Lung (tissue), 12 donors: Measurements from ENCODE around the gene FYN. TPM values are rescaled to one million over a fixed set of nuclear protein-coding genes. Genes with fewer than 3 reads are reported as not detected.

Experiments used
- ATAC-seq: fragments of 200-7000 bp; cut with Tn5 transposase; one replicate; pipeline ENCODE4 v1.9.1; 2020; ENCODE audit warnings: moderate number of reproducible peaks; ENCODE audit not compliant: insufficient read depth, low FRiP score
- DNase-seq, 3 donors: peaks; one replicate each; pipeline ENCODE4 v3.0.0-alpha.2; 2013 to 2017
- H3K27ac ChIP-seq, 2 donors: one replicate each; pipeline ENCODE4 v1.5.1; 2013; ENCODE audit warnings: mild to moderate bottlenecking in 2 of 2, moderate library complexity in 2 of 2, control low read depth in 1 of 2, inconsistent platforms in 1 of 2, low read depth in 1 of 2, low read length in 1 of 2
- H3K27me3 ChIP-seq, 3 donors: one replicate each; pipeline ENCODE4 v1.5.1; 2013; ENCODE audit warnings: low read length in 2 of 3; ENCODE audit not compliant: control insufficient read depth in 3 of 3, insufficient read depth in 3 of 3
- H3K36me3 ChIP-seq, 4 donors: one replicate each; pipeline ENCODE4 v1.5.1; 2013; ENCODE audit warnings: low read length in 4 of 4, mild to moderate bottlenecking in 1 of 4, moderate library complexity in 1 of 4; ENCODE audit not compliant: control insufficient read depth in 4 of 4, insufficient read depth in 4 of 4
- H3K4me1 ChIP-seq, 5 donors: one replicate each; pipeline ENCODE4 v1.5.1; 2013; ENCODE audit warnings: low read length in 5 of 5, mild to moderate bottlenecking in 2 of 5, moderate library complexity in 1 of 5; ENCODE audit not compliant: control insufficient read depth in 5 of 5, insufficient read depth in 5 of 5
- H3K4me3 ChIP-seq: one replicate; pipeline ENCODE4 v1.5.1; 2013; ENCODE audit warnings: mild to moderate bottlenecking, control low read depth, moderate library complexity
- H3K9ac ChIP-seq, 2 donors: one replicate each; pipeline ENCODE4 v1.5.1; 2013; ENCODE audit warnings: low read length in 2 of 2, control low read depth in 1 of 2; ENCODE audit not compliant: insufficient read depth in 1 of 2
- H3K9me3 ChIP-seq, 4 donors: one replicate each; pipeline ENCODE4 v1.5.1; 2013; ENCODE audit warnings: low read length in 3 of 4, mild to moderate bottlenecking in 1 of 4, moderate library complexity in 1 of 4; ENCODE audit not compliant: control insufficient read depth in 4 of 4, insufficient read depth in 3 of 4
- WGBS, 2 donors: extraction: QIAGEN DNeasy Blood & Tissue Kit; methylation state at CpG; one replicate each; pipeline ENCODE4 v1.1.7; 2013; 5-methylcytosine and 5-hydroxymethylcytosine counted together
- polyA plus RNA-seq, 2 donors: library from polyadenylated mRNA; stranded (reverse); fragments of 200-250 nt; gene quantifications; one replicate each; pipeline ENCODE4 v1.2.1, GENCODE V29; 2013
- total RNA-seq, 2 donors: library from RNA; depleted of rRNA in 1 of 2; stranded (reverse); fragments of >200 nt in 1 of 2; gene quantifications; one replicate each; pipeline ENCODE4 v1.2.1, GENCODE V29; 2014 to 2021
- TF ChIP-seq, protein P1 (sequence below): IDR thresholded peaks from 2 replicates; pipeline ENCODE4 v1.5.1; 2012; ENCODE audit warnings: mild to moderate bottlenecking; ENCODE audit errors: control extremely low read depth, extremely low read depth
- donor health status: control.
- donor health status: control.
- donor health status: Bipolar disorder and iron deficiency.
- donor health status: healthy.
- donor health status: DM: yes; HTN: yes; CAD: no.

Gene FYN
- total and polyA plus RNA-seq, 4 donors, result 27.3 to 157 (median 71.0) TPM

DNA sequence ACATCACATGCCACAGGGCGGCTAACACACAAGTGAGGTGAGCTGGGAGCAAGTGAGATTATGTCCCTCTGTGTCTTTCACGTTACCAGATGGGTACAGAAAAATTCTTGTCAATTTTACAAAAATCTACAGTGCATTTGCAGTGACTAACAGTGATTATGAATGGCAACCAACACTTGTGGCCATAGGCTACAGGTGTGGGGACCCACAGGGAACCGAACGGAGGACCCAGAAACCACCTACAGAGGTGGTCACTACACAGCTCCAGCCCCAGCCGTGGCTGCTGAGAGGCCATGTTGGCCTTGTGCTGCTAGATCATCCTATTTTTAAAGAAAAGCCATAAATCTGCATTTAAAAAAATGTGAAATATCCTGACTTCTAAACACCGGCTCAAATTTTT, 50.2 kb downstream of the FYN start:
- WGBS, 2 donors, result 88 to 89% methylated on average over 6 of the region's 6 CpGs
- H3K27me3 ChIP-seq, result no peaks in the 10 kb centered on the region
- no peak overlapping the region for H3K9ac ChIP-seq
- no peaks in the 10 kb centered on the region for H3K9me3 ChIP-seq
- peaks cover 0 to 18% (median 14%) of the 10 kb centered on the region in 5 donors for H3K4me1 ChIP-seq
- no peak overlapping the region for H3K4me3 ChIP-seq
- H3K27ac ChIP-seq, result peak overlapping the region in 1 of 2 donors; percentile 80
- H3K36me3 ChIP-seq, result peaks cover 0 to 3% (median 0%) of the 10 kb centered on the region in 4 donors
- DNase-seq, result no peak
- TF ChIP-seq, protein P1, sequence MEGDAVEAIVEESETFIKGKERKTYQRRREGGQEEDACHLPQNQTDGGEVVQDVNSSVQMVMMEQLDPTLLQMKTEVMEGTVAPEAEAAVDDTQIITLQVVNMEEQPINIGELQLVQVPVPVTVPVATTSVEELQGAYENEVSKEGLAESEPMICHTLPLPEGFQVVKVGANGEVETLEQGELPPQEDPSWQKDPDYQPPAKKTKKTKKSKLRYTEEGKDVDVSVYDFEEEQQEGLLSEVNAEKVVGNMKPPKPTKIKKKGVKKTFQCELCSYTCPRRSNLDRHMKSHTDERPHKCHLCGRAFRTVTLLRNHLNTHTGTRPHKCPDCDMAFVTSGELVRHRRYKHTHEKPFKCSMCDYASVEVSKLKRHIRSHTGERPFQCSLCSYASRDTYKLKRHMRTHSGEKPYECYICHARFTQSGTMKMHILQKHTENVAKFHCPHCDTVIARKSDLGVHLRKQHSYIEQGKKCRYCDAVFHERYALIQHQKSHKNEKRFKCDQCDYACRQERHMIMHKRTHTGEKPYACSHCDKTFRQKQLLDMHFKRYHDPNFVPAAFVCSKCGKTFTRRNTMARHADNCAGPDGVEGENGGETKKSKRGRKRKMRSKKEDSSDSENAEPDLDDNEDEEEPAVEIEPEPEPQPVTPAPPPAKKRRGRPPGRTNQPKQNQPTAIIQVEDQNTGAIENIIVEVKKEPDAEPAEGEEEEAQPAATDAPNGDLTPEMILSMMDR, result no peak
- ATAC-seq, result no peak

DNA sequence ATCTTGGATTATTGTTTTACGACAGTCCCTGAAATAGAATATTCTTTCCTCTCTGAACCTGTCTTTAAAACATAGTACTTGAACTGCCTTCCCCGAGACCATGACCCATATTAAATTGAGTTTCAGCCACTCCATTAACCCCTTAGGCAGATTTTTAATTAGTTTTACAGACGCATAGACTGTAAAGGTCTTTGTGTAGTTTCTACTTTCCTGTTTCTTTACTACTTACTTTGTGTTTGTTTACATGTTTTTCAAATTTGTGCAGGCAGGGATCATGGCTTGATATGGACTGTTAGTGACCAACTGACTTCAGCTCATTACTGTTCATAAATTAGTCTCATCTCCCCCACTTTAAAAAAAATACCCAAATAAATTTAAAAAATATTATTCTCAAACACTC, 53.8 kb downstream of the FYN start:
- ATAC-seq (no peak), DNase-seq (no peak)
- TF ChIP-seq, protein P1, result no peak
- Histone ChIP-seq H3K27me3 (no peaks in the 10 kb centered on the region), H3K27ac (no peak overlapping the region), H3K4me3 (no peak overlapping the region), H3K4me1 (peaks cover 0 to 24% (median 13%) of the 10 kb centered on the region in 5 donors), H3K9me3 (no peaks in the 10 kb centered on the region), H3K36me3 (no peaks in the 10 kb centered on the region), H3K9ac (no peak overlapping the region)
- 85 to 87% methylated on average over 3 of the region's 3 CpGs for WGBS, 2 donors

DNA sequence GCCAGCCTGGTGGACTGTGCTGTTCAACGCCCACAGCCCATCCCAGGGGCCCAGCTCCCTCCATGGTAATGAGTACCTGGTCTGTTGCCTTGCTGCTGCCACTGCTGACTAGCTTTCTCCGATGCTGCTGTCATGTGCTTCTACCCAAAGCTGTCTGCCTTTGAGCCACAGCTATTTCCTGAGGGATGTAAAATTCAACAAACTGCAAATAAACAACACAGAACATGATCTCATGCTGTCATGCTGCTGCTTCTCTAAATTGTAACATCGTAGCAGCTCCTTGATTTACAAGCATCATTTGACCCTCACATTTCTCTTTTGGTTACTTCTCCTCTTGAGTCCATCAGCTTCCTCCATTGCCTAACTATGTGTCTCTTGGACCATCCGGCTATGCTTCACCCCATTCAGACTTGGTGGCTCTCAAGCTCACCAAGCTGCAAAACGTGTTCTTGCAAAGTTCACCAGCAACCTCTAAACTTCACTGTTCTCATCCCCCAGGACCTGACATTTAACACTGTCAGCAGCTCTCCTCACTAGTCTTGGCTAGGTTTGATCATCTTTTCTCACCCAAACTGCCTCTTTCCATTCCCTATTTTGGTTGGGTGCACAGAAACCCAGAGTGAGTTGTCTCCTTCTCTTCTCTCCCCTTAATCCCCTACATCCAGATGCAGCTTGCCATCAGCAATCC, 54.6 kb downstream of the FYN start:
- H3K4me3 ChIP-seq, result no peak overlapping the region
- ATAC-seq (no peak), DNase-seq (peak in 1 of 3 donors; percentile 50)
- H3K4me1 ChIP-seq, result peaks cover 0 to 17% (median 8%) of the 10 kb centered on the region in 5 donors
- H3K27ac ChIP-seq, result peak overlapping the region in 1 of 2 donors; percentile 32
- TF ChIP-seq, protein P1, result no peak
- no peaks in the 10 kb centered on the region for H3K27me3 ChIP-seq
- no peaks in the 10 kb centered on the region for H3K36me3 ChIP-seq
- H3K9me3 ChIP-seq, result no peaks in the 10 kb centered on the region
- 48 to 53% methylated on average over 5 of the region's 5 CpGs for WGBS, 2 donors
- H3K9ac ChIP-seq, result no peak overlapping the region
